Ishikawa (cell line): Measurements from ENCODE around the gene APOD.
A peak's percentile ranks its signal among the peaks of the same experiment; 100 is the strongest.

ENCODE experiments used
- CEBPB ChIP-seq: IDR thresholded peaks from 2 replicates; pipeline ENCODE4 v1.6.1; 2012
- CREB1 ChIP-seq: IDR thresholded peaks from 2 replicates; pipeline ENCODE4 v1.6.1; 2012; ENCODE audit warnings: low read depth
- EGR1 ChIP-seq: IDR thresholded peaks from 2 replicates; pipeline ENCODE4 v1.6.1; 2012
- EP300 ChIP-seq: IDR thresholded peaks from 2 replicates; pipeline ENCODE4 v1.6.1; 2012; ENCODE audit warnings: borderline replicate concordance
- FOXM1 ChIP-seq: IDR thresholded peaks from 2 replicates; pipeline ENCODE4 v1.6.1; 2012; ENCODE audit warnings: low read depth, borderline replicate concordance
- NFIC ChIP-seq: IDR thresholded peaks from 2 replicates; pipeline ENCODE4 v1.6.1; 2012
- RAD21 ChIP-seq: IDR thresholded peaks from 2 replicates; pipeline ENCODE4 v1.6.1; 2012; ENCODE audit warnings: low read depth
- REST ChIP-seq: IDR thresholded peaks from 2 replicates; pipeline ENCODE4 v1.6.1; 2012; ENCODE audit warnings: low read depth, mild to moderate bottlenecking
- TAF1 ChIP-seq: IDR thresholded peaks from 2 replicates; pipeline ENCODE4 v1.6.1; 2012; ENCODE audit warnings: low read depth, mild to moderate bottlenecking
- TCF12 ChIP-seq: IDR thresholded peaks from 2 replicates; pipeline ENCODE4 v1.6.1; 2012; ENCODE audit warnings: low read depth
- TEAD4 ChIP-seq: IDR thresholded peaks from 2 replicates; pipeline ENCODE4 v1.6.1; 2012
- YY1 ChIP-seq: IDR thresholded peaks from 2 replicates; pipeline ENCODE4 v1.6.1; 2012; ENCODE audit warnings: low read depth
- ZBTB7A ChIP-seq: IDR thresholded peaks from 2 replicates; pipeline ENCODE4 v1.6.1; 2012; ENCODE audit warnings: low read depth
- TF ChIP-seq, protein P1 (sequence below): IDR thresholded peaks from 2 replicates; pipeline ENCODE4 v1.6.1; 2012
- TF ChIP-seq, protein P2 (sequence below): IDR thresholded peaks from 2 replicates; pipeline ENCODE4 v1.6.1; 2012

APOD gene

DNA sequence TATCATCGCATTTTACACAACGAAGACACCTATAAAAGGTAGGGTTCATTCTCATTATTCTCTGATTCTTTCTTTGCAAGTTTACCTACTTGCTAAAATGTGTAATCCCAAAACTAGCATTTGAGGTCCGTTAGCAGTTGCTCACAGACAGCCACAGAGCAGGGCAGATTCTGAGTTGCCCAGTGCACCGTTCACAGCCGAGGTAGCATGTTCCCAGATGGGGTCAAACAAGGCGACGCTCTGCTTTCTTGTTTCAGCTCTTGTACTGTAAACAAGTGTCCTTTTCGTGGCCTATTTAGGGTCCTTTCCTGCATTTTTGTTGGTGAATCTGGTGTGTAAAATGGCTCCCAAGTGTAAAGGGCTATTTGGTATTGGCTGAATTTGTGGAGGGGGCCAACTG, 43.7 kb downstream of the APOD start:
- TF ChIP-seq TCF12 (no peak), FOXM1 (no peak), ZBTB7A (no peak), YY1 (no peak), EGR1 (no peak), EP300 (no peak), RAD21 (no peak), TEAD4 (no peak), NFIC (no peak), TAF1 (no peak), CREB1 (no peak), REST (no peak), CEBPB (no peak)
- TF ChIP-seq, protein P1, sequence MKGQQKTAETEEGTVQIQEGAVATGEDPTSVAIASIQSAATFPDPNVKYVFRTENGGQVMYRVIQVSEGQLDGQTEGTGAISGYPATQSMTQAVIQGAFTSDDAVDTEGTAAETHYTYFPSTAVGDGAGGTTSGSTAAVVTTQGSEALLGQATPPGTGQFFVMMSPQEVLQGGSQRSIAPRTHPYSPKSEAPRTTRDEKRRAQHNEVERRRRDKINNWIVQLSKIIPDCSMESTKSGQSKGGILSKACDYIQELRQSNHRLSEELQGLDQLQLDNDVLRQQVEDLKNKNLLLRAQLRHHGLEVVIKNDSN, result no peak
- TF ChIP-seq, protein P2, sequence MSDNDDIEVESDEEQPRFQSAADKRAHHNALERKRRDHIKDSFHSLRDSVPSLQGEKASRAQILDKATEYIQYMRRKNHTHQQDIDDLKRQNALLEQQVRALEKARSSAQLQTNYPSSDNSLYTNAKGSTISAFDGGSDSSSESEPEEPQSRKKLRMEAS, result no peak

GRCh38 chr3:195539479-195539878, 44.3 kb downstream of the APOD start:
- TF ChIP-seq CEBPB (no peak), REST (no peak), TCF12 (no peak), CREB1 (no peak), TAF1 (no peak), NFIC (no peak), TEAD4 (no peak), EGR1 (no peak), RAD21 (no peak), ZBTB7A (no peak), EP300 (no peak), YY1 (no peak), FOXM1 (no peak)
- TF ChIP-seq, protein P1, result no peak
- TF ChIP-seq, protein P2, result no peak

DNA sequence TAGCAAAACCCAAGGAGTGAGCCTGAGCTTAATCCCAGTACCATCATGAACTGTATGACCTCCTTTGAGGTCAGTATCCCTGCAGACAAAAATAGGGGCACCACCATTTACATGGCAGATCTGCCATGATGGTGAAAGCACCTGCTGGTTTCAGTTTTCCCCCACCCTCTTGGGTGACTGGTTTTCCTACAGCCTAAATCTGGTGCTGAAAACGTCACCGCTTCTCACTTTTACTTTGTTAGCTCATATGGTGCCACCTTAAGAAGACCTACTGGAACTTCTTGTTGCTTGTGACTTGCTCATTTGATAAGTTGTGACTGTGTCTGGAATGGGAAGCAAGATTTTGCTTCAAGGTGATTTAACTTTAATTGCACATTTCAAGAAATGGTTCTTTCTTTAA, 45.7 kb downstream of the APOD start:
- TF ChIP-seq NFIC (no peak), EGR1 (no peak), CEBPB (no peak), CREB1 (no peak), RAD21 (no peak), ZBTB7A (no peak), FOXM1 (no peak)
- TF ChIP-seq, protein P2, result no peak
- TF ChIP-seq, protein P1, result no peak

- TF ChIP-seq TEAD4, result no peak
- TF ChIP-seq, protein P2, result peak; percentile 12; the same call in 1 of the 2 replicates
These were observed 48.4 kb downstream of the APOD start for GRCh38 chr3:195535293-195535692.

GRCh38 chr3:195532834-195533233, 50.9 kb downstream of the APOD start:
- no peak for TF ChIP-seq YY1
- no peak for TF ChIP-seq TCF12
- no peak for TF ChIP-seq EGR1
- TF ChIP-seq EP300, result no peak
- TF ChIP-seq, protein P1, result no peak
- no peak for TF ChIP-seq TEAD4
- TF ChIP-seq CEBPB, result no peak
- no peak for TF ChIP-seq REST
- TF ChIP-seq, protein P2, result no peak
- TF ChIP-seq ZBTB7A, result no peak
- no peak for TF ChIP-seq FOXM1
- TF ChIP-seq NFIC, result no peak
- no peak for TF ChIP-seq RAD21
- TF ChIP-seq CREB1, result no peak
- no peak for TF ChIP-seq TAF1
